K562 (cell line): ENCODE measurements around the gene TRIM3. TPM values are rescaled to one million over a fixed set of nuclear protein-coding genes. Genes with fewer than 3 reads are reported as not detected.

Experiments
- ATAC-seq: fragments of 200-7000 bp; cut with Tn5 transposase; 3 replicates; pipeline ENCODE4 v1.9.1; 2020; ENCODE audit warnings: moderate library complexity
- BruUV-seq: library from RNA; stranded (reverse); fragments of 400-500 nt; replicated peaks from 2 replicates; lab custom pipeline; 2021; lab: Mats Ljungman, UMichigan
- CTCF ChIA-PET: fragments of 300-600 bp; formaldehyde crosslinking; extraction: SDS; loops from one replicate; lab custom pipeline; 2021; ENCODE audit warnings: low intra/inter-chr PET ratio; lab: Yijun Ruan, JAX
- POLR2A ChIA-PET: fragments of 300-600, 350-650 bp; sonication (Branson Sonifier 250); formaldehyde crosslinking; extraction: SDS; loops from one replicate; lab custom pipeline; 2021; ENCODE audit warnings: antibody characterized with exemption, inconsistent platforms; lab: Yijun Ruan, JAX
- DNase-seq, 4 experiments: peaks; one replicate each; pipeline versions ENCODE4 v3.0.0 to v3.0.0-alpha.2; 2011 to 2018; ENCODE audit warnings: low spot score in 3 of 4, mixed read lengths in 3 of 4; ENCODE audit errors: extremely low read depth in 1 of 4
- FAIRE-seq: peaks from 2 replicates; lab custom pipeline; 2011; peaks lifted over from hg19 to GRCh38; lab: Jason Lieb, UNC
- H2AFZ ChIP-seq: 2 replicates; pipeline ENCODE4 v1.6.0; 2011; ENCODE audit warnings: low read depth, low read length, control low read depth, inconsistent platforms
- H3K27ac ChIP-seq: fragments of 200-600 bp; 3 replicates; pipeline ENCODE4 v1.8.0; 2011; ENCODE audit warnings: low read depth, mild to moderate bottlenecking, control low read depth, inconsistent platforms, low read length, moderate library complexity, mixed read lengths; ENCODE audit errors: extremely low read depth
- H3K27me3 ChIP-seq, 2 experiments: fragments of 300-600 bp in 1 of 2; 2 replicates in 1 of 2; 3 replicates in 1 of 2; pipeline versions ENCODE4 v1.6.0 to v1.8.0; 2011; ENCODE audit warnings: inconsistent platforms in 2 of 2, low read length in 2 of 2, mild to moderate bottlenecking in 1 of 2, mixed read lengths in 1 of 2, moderate library complexity in 1 of 2; ENCODE audit not compliant: control insufficient read depth in 2 of 2, insufficient read depth in 2 of 2
- H3K36me3 ChIP-seq: fragments of 300-600 bp; 3 replicates; pipeline ENCODE4 v1.8.0; 2011; ENCODE audit warnings: mild to moderate bottlenecking, low read length, inconsistent platforms; ENCODE audit not compliant: control insufficient read depth, insufficient read depth
- H3K4me1 ChIP-seq, 2 experiments: fragments of 200-600 bp in 1 of 2; replicated peaks in 1 of 2; 2 replicates in 1 of 2; 3 replicates in 1 of 2; pipeline versions ENCODE4 v1.5.1 to v1.8.0; 2011; ENCODE audit warnings: inconsistent platforms in 2 of 2, low read length in 2 of 2, mild to moderate bottlenecking in 1 of 2, mixed read lengths in 1 of 2, moderate library complexity in 1 of 2; ENCODE audit not compliant: control insufficient read depth in 2 of 2, insufficient read depth in 2 of 2
- H3K4me2 ChIP-seq: 2 replicates; pipeline ENCODE4 v1.6.1; 2011; ENCODE audit warnings: low read length, control low read depth, inconsistent platforms, mixed read lengths; ENCODE audit not compliant: insufficient read depth
- H3K4me3 ChIP-seq: fragments of 200-600 bp; sonication (generic), shearing (Covaris generic); 2 replicates; pipeline ENCODE4 v1.5.1; 2016; ENCODE audit warnings: control low read depth, inconsistent platforms
- H3K79me2 ChIP-seq: fragments of 200-600 bp; 3 replicates; pipeline ENCODE4 v1.8.0; 2011; ENCODE audit warnings: low read length, inconsistent platforms; ENCODE audit not compliant: control insufficient read depth, insufficient read depth
- H3K9ac ChIP-seq, 2 experiments: 2 replicates each; pipeline versions ENCODE4 v1.6.0 to v1.6.1; 2011; ENCODE audit warnings: low read depth in 2 of 2, low read length in 2 of 2, control low read depth in 1 of 2, inconsistent platforms in 1 of 2, mild to moderate bottlenecking in 1 of 2, mixed read lengths in 1 of 2; ENCODE audit not compliant: insufficient read depth in 1 of 2
- H3K9me1 ChIP-seq: one replicate; pipeline ENCODE4 v1.6.0; 2011; ENCODE audit warnings: inconsistent platforms, mild to moderate bottlenecking, low read length, moderate library complexity; ENCODE audit not compliant: control insufficient read depth, insufficient read depth
- H3K9me3 ChIP-seq: replicated peaks from 2 replicates; pipeline ENCODE4 v1.5.1; 2011; ENCODE audit warnings: low read depth, low read length, inconsistent platforms; ENCODE audit not compliant: control insufficient read depth, insufficient read depth
- H4K20me1 ChIP-seq: replicated peaks from 2 replicates; pipeline ENCODE4 v1.6.1; 2011; ENCODE audit warnings: low read length, inconsistent platforms, mixed read lengths; ENCODE audit not compliant: control insufficient read depth, insufficient read depth
- EHMT2 ChIP-seq: fragments of 450-650 bp; IDR thresholded peaks from 2 replicates; pipeline ENCODE4 v1.6.1; 2018; ENCODE audit warnings: antibody characterized with exemption
- HNRNPH1 ChIP-seq: fragments of 200-400 bp; formaldehyde crosslinking; optimal IDR thresholded peaks from 2 replicates; pipeline ENCODE3; 2017; ENCODE audit warnings: low read depth, mild to moderate bottlenecking, low read length, moderate library complexity
- HNRNPK ChIP-seq: fragments of 200-400 bp; formaldehyde crosslinking; IDR thresholded peaks from one replicate; pipeline ENCODE4 v1.6.1; 2018; ENCODE audit warnings: mild to moderate bottlenecking, low read depth, low read length; ENCODE audit not compliant: poor library complexity, severe bottlenecking
- KLF16 ChIP-seq: IDR thresholded peaks from 2 replicates; pipeline ENCODE4 v1.6.1; 2016; ENCODE audit warnings: antibody characterized with exemption
- LCOR ChIP-seq: sonication (generic); formaldehyde crosslinking; IDR thresholded peaks from 2 replicates; pipeline ENCODE4 v1.8.0; 2022; ENCODE audit warnings: mild to moderate bottlenecking, missing genetic modification reagents
- MBD2 ChIP-seq: sonication (generic); IDR thresholded peaks from 2 replicates; pipeline ENCODE4 v1.6.1; 2016; ENCODE audit warnings: low read depth, borderline replicate concordance
- TFE3 ChIP-seq: fragments of 450-650 bp; formaldehyde crosslinking; IDR thresholded peaks from 2 replicates; pipeline ENCODE4 v1.4.0; 2020; ENCODE audit warnings: mild to moderate bottlenecking, mixed read lengths
- ZNF165 ChIP-seq: fragments of 250-450 bp; sonication (Bioruptor Pico); IDR thresholded peaks from 2 replicates; pipeline ENCODE4 v1.4.0; 2020; ENCODE audit warnings: borderline replicate concordance
- ZNF324 ChIP-seq: fragments of 250-450 bp; sonication (Bioruptor Pico); IDR thresholded peaks from 2 replicates; pipeline ENCODE4 v1.4.0; 2020; ENCODE audit warnings: mild to moderate bottlenecking
- ZNF354B ChIP-seq: fragments of 250-450 bp; sonication (Bioruptor Pico); IDR thresholded peaks from 2 replicates; pipeline ENCODE4 v1.4.0; 2020
- WGBS: fragments of 100-300 bp; shearing (Covaris generic); methylation state at CpG from one replicate; pipeline ENCODE4 v1.1.6; 2016; ENCODE audit warnings: low coverage, mixed read lengths; ENCODE audit not compliant: insufficient coverage; ENCODE audit errors: missing lambda C conversion rate; 5-methylcytosine and 5-hydroxymethylcytosine counted together
- in situ Hi-C: fragments of 300-500 bp; cut with MboI; formaldehyde crosslinking; loops from 4 replicates; pipeline ENCODE4 v1.15.0; 2018; ENCODE audit warnings: inconsistent platforms, mixed read lengths
- intact Hi-C: fragments of 100-400 bp; cut with micrococcal nuclease; formaldehyde crosslinking; loops from 2 replicates; pipeline ENCODE4 v1.14.2; 2022
- polyA plus RNA-seq, 8 experiments: library from polyadenylated mRNA; depleted of rRNA in 4 of 8; stranded (reverse) in 5 of 8; unstranded in 3 of 8; fragments of >200 nt; fragmentation: Nextera tagmentation in 2 of 8; fragmentation: Illumina TruSeq in 1 of 8; extraction: Ambion mirVana in 2 of 8; extraction: Trizol in 1 of 8; gene quantifications; 2 replicates each; pipeline versions ENCODE4 v1.2.1 to v1.2.3, GENCODE V29; 2011 to 2014; ENCODE audit warnings: inconsistent platforms in 1 of 8, missing spikeins in 1 of 8
- total RNA-seq, 7 experiments: library from RNA; depleted of rRNA in 6 of 7; stranded (reverse); fragments of >200 nt in 6 of 7; fragmentation: Illumina TruSeq in 2 of 7; extraction: Trizol in 2 of 7; gene quantifications; 2 replicates each; pipeline versions ENCODE4 v1.2.1 to v1.2.3, GENCODE V29; 2011 to 2021; ENCODE audit warnings: low replicate concordance in 1 of 7

The TRIM3 gene
- total and polyA plus RNA-seq, 9 of the 15 experiments (the other 6 are each of a cell fraction or from before 2014, with no cell fraction given), result 0.45 to 9.2 (median 4.7) TPM

- TF ChIP-seq EHMT2 (no peak), TFE3 (CRISPR knock-in tag) (no peak), ZNF324 (CRISPR knock-in tag) (no peak), ZNF354B (CRISPR knock-in tag) (no peak), MBD2 (no peak), HNRNPK (no peak), HNRNPH1 (no peak), KLF16 (no peak), ZNF165 (no peak), LCOR (no peak)
- no peaks in the 10 kb centered on the region for H3K9me3 ChIP-seq
- ATAC-seq (no peak), FAIRE-seq (no peak), DNase-seq (no peak)
- no peaks in the 10 kb centered on the region for H3K27me3 ChIP-seq
- no peaks in the 10 kb centered on the region for H3K9me1 ChIP-seq
- H2AFZ ChIP-seq, result no peak overlapping the region
- no TSS peak for BruUV-seq
- peaks cover 2 to 8% of the 10 kb centered on the region in 2 experiments; a peak in 3 of 5 replicates for H3K4me1 ChIP-seq
- ChIA-PET CTCF (no interaction called here), POLR2A (interaction anchor here (2.7 to 4.9 kb wide), 2 partner anchors 9 to 13 kb away, joined by 16 to 33 read pairs; partner anchors contain the start of gene DNHD1)
- H4K20me1 ChIP-seq, result no peaks in the 10 kb centered on the region
- H3K4me3 ChIP-seq, result no peak overlapping the region
- peaks cover 81% of the 10 kb centered on the region for H3K36me3 ChIP-seq
- peaks cover 24% of the 10 kb centered on the region for H3K79me2 ChIP-seq
- 92% methylated on average over 1 of the region's 1 CpG for WGBS
- no peak overlapping the region for H3K27ac ChIP-seq
- H3K9ac ChIP-seq, result no peak overlapping the region
- in situ Hi-C loops (no loop called here), intact Hi-C loops (no loop called here)
- no peak overlapping the region for H3K4me2 ChIP-seq
Measured at GRCh38 chr11:6486938-6487337, 13.2 kb upstream of the TRIM3 start.
